Transverse colon (tissue), 4 donors: Measurements from ENCODE around the gene TNXB. TPM values are rescaled to one million over a fixed set of nuclear protein-coding genes. Genes with fewer than 3 reads are reported as not detected.
"Not testable (repeated sequence)": the region's sequence is repeated elsewhere in the genome, so short reads cannot be mapped to it uniquely, and the experiment has no call there.

Source experiments
- DNase-seq: peaks from one replicate; pipeline ENCODE4 v3.0.0-alpha.2; 2019
- H3K27ac ChIP-seq, 4 donors: fragments of 200-600 bp; sonication (generic); 2 replicates each; pipeline ENCODE4 v1.5.1; 2016 to 2018; ENCODE audit warnings: inconsistent platforms in 4 of 4
- H3K27me3 ChIP-seq: fragments of 200-600 bp; sonication (generic); 2 replicates; pipeline ENCODE4 v1.5.1; 2017; ENCODE audit warnings: inconsistent platforms
- H3K36me3 ChIP-seq, 4 donors: fragments of 200-600 bp; sonication (generic); 2 replicates each; pipeline ENCODE4 v1.5.1; 2017 to 2019; ENCODE audit warnings: inconsistent platforms in 4 of 4
- H3K4me1 ChIP-seq, 4 donors: fragments of 200-600 bp; sonication (generic); 2 replicates each; pipeline ENCODE4 v1.5.1; 2017 to 2020; ENCODE audit warnings: inconsistent platforms in 4 of 4
- H3K4me3 ChIP-seq, 4 donors: fragments of 200-600 bp; sonication (generic); 1 replicate in 1 of 4; 2 replicates in 3 of 4; pipeline versions ENCODE4 v1.5.1 to v1.6.1; 2017 to 2019; ENCODE audit warnings: inconsistent platforms in 4 of 4
- H3K9me3 ChIP-seq, 2 donors: fragments of 200-600 bp; sonication (generic); 2 replicates each; pipeline ENCODE4 v1.5.1; 2017 to 2019; ENCODE audit warnings: inconsistent platforms in 2 of 2
- WGBS, 2 donors: methylation state at CpG; one replicate each; pipeline ENCODE4 v1.1.5; 2018; ENCODE audit warnings: low coverage in 1 of 2; 5-methylcytosine and 5-hydroxymethylcytosine counted together
- in situ Hi-C, 4 donors: fragments of 200-750 bp; cut with MboI; loops; one replicate each; pipeline versions ENCODE4 v1.15.0 to v1.15.1; 2017; ENCODE audit warnings: low sequenced_read_pairs in 3 of 4, low pct_ligation_motif_present in 1 of 4, low pct_unique_long_range_greater_than_20kb in 1 of 4
- intact Hi-C: fragments of 100-400 bp; cut with DNase I; formaldehyde crosslinking; loops from one replicate; pipeline ENCODE4 v1.15.1; 2023; ENCODE audit warnings: low total_unique reads
- total RNA-seq, 4 donors: library from RNA; depleted of rRNA; stranded (reverse); fragments of >200 nt; gene quantifications; one replicate each; pipeline ENCODE4 v1.1.0, GENCODE V29; 2016

Gene TNXB
- total RNA-seq, 4 donors from 2014 or later: 47.7 to 205 (median 66.2) TPM

- H3K4me3 ChIP-seq, DNase-seq, H3K27ac ChIP-seq, H3K27me3 ChIP-seq, intact Hi-C loops, in situ Hi-C loops, H3K9me3 ChIP-seq, H3K4me1 ChIP-seq, H3K36me3 ChIP-seq: not testable (repeated sequence)
- 79% methylated on average over 4 of the region's 5 CpGs; no CpG with 5 or more reads in 1 of the 2 donors for WGBS, 2 donors
These were observed 70.3 kb downstream of the TNXB start for GRCh38 chr6:32038878-32039277.

- H3K9me3 ChIP-seq, intact Hi-C loops, H3K36me3 ChIP-seq, H3K27ac ChIP-seq, H3K4me1 ChIP-seq, H3K27me3 ChIP-seq, in situ Hi-C loops, DNase-seq, H3K4me3 ChIP-seq: not testable (repeated sequence)
- WGBS, 2 donors: 77% methylated on average over 14 of the region's 19 CpGs; no CpG with 5 or more reads in 1 of the 2 donors
These were observed 71.3 kb downstream of the TNXB start, which contains the start of gene CYP21A2 for GRCh38 chr6:32037598-32038524. CYP21A2 (plus strand) TSS chr6:32038415; CDS start chr6:32038423, 8 bp downstream.

DNA sequence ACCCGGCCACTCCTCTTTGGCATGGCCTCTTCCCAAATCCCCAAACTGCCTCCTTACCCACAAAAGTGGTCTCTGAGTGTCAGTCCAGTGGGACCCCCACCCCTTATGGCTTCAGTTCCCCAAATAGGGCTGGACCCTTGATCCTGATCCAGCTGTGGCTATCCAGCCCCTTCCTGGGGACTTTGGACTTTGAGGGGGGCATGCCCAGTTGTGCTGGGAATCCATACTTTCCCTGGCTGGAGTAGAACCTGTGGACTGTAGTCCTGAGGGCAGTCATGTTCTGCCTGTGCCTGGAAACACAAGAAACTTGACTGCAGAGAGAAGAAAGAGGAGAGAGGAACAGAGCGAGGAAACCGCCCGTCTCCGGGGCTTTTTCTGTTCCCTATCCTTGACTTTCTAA, 72.0 kb downstream of the TNXB start:
- WGBS, 2 donors: 76% methylated on average over 5 of the region's 5 CpGs; no CpG with 5 or more reads in 1 of the 2 donors
- H3K9me3 ChIP-seq, H3K4me1 ChIP-seq, H3K27me3 ChIP-seq, H3K36me3 ChIP-seq, H3K4me3 ChIP-seq, in situ Hi-C loops, DNase-seq, intact Hi-C loops, H3K27ac ChIP-seq: not testable (repeated sequence)

DNA sequence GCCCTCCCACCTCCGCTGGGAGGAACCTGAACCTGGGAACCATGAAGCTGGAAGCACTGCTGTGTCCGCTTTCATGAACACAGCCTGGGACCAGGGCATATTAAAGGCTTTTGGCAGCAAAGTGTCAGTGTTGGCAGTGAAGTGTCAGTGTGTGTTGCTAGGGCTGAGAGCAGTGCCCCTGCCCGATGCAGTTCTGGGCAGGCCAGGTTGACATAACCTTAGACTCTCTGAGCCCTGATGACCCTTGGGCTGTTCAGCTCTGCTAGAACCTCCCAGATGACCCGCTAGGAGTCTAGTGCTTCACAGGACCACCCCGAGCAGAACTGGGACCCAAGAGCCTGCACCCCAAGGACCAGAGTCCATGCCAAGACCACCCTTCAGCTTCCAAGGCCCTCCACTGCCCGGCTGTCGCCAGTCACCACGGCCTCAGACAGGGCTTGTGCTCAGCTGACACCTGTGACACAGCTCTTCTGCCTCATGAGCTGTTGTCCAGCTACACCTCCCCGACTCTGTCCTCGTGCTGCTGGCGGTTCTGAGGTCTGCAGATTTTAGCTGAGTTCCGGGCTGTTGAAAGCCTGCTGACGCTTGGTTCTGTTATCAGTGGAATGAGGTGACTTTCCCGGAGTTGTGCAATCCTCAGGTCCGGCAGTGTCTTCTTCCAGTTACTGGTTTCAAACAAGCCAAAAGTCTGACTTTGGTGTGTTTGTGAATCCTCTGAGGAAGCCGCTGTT, 73.7 kb downstream of the TNXB start:
- H3K9me3 ChIP-seq, H3K36me3 ChIP-seq, H3K4me1 ChIP-seq, H3K27ac ChIP-seq, DNase-seq, intact Hi-C loops, H3K4me3 ChIP-seq, in situ Hi-C loops, H3K27me3 ChIP-seq: not testable (repeated sequence)
- WGBS, 2 donors: no CpG with 5 or more reads among the region's 16 CpGs

DNA sequence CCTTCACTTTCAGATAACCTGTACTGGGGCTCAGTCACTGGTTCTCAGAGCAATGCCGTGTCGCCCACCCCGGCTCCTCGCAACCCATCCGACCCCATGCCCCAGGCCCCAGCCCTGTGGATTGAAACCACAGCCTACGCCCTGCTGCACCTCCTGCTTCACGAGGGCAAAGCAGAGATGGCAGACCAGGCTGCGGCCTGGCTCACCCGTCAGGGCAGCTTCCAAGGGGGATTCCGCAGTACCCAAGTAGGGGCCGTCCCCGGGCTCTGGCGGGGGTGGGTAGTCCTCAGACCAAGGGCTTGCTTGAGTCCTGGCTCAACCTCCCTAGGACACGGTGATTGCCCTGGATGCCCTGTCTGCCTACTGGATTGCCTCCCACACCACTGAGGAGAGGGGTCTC, 79.6 kb downstream of the TNXB start:
- H3K4me1 ChIP-seq, H3K36me3 ChIP-seq, H3K4me3 ChIP-seq, H3K9me3 ChIP-seq, H3K27me3 ChIP-seq, DNase-seq, in situ Hi-C loops, H3K27ac ChIP-seq, intact Hi-C loops: not testable (repeated sequence)
- WGBS, 2 donors: 87% methylated on average over 3 of the region's 14 CpGs; no CpG with 5 or more reads in 1 of the 2 donors

- intact Hi-C loops, H3K4me1 ChIP-seq, DNase-seq, H3K4me3 ChIP-seq, H3K27ac ChIP-seq, H3K9me3 ChIP-seq, H3K36me3 ChIP-seq, in situ Hi-C loops, H3K27me3 ChIP-seq: not testable (repeated sequence)
- WGBS, 2 donors: 69% methylated on average over 4 of the region's 10 CpGs; no CpG with 5 or more reads in 1 of the 2 donors
These were observed 80.5 kb downstream of the TNXB start for GRCh38 chr6:32028631-32029030.

GRCh38 chr6:32022100-32022499, 87.0 kb downstream of the TNXB start:
- H3K27ac ChIP-seq, H3K4me3 ChIP-seq, intact Hi-C loops, H3K4me1 ChIP-seq, in situ Hi-C loops, H3K9me3 ChIP-seq, H3K36me3 ChIP-seq, H3K27me3 ChIP-seq, DNase-seq: not testable (repeated sequence)
- WGBS, 2 donors: no CpG with 5 or more reads among the region's 10 CpGs

DNA sequence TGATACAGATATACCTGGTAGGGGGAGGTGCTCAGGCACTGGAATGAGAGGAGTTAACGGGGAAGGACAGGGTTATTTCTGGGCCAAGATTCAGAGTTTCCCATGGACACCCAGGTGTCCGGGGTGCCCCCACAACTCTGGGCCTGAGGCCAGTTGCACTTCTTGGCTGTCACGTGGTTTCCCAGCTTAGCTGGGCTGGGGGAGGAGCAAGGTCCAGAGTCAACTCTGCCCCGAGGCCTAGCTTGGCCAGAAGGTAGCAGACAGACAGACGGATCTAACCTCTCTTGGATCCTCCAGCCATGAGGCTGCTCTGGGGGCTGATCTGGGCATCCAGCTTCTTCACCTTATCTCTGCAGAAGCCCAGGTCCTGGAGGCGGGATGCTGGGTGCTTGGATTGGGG, 94.6 kb downstream of the TNXB start, which contains the start of gene C4B:
Gene C4B, plus strand, starts transcription at position 249 of the 400 bp plus-strand sequence. Its CDS starts 51 bp downstream, at position 300.
- DNase-seq, intact Hi-C loops, H3K27ac ChIP-seq, H3K36me3 ChIP-seq, H3K9me3 ChIP-seq, H3K4me3 ChIP-seq, H3K4me1 ChIP-seq, H3K27me3 ChIP-seq, in situ Hi-C loops: not testable (repeated sequence)
- WGBS, 2 donors: no CpG with 5 or more reads among the region's 6 CpGs

- in situ Hi-C loops, H3K4me1 ChIP-seq, H3K27ac ChIP-seq, H3K9me3 ChIP-seq, intact Hi-C loops, H3K4me3 ChIP-seq, H3K27me3 ChIP-seq, DNase-seq, H3K36me3 ChIP-seq: not testable (repeated sequence)
- WGBS, 2 donors: no CpG with 5 or more reads among the region's 5 CpGs
These were observed 95.4 kb downstream of the TNXB start for GRCh38 chr6:32013738-32014137.

DNA sequence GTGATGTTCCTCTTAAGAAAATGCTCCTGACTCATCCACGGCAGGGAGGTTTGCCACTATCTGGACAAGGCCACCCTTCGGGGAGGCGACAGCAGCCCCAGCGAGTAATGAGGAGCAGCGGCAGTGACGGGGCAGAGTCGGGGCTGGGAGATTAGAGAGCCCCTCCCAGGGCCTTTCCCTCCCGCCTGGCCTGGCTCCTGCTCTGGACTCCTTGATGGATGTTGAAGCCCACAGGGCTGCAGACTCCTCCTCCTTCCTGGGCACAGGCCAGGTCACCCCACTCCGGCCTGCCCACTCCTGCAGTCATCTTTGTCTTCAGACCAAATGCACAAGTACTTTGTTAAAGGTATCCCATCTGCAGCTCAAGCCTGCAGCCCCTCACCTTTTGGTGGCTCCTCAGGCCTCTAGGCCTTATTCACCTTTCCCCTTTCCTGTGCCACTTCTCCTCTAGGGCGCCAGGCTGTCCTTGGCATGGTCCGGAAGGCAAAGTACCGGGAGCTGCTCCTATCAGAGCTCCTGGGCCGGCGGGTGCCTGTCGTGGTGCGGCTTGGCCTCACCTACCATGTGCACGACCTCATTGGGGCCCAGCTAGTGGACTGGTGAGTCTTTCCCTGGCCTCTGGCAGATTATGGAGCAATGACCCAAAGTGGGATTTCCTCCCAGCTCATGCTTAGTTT, 96.1 kb downstream of the TNXB start:
- H3K36me3 ChIP-seq, H3K27ac ChIP-seq, H3K4me1 ChIP-seq, in situ Hi-C loops, intact Hi-C loops, H3K9me3 ChIP-seq, H3K27me3 ChIP-seq, H3K4me3 ChIP-seq, DNase-seq: not testable (repeated sequence)
- 92% methylated on average over 17 of the region's 17 CpGs; no CpG with 5 or more reads in 1 of the 2 donors for WGBS, 2 donors
